Left ventricle myocardium superior (tissue), 1 donor: ENCODE measurements around the gene MPPED1. TPM values are rescaled to one million over a fixed set of nuclear protein-coding genes. Genes with fewer than 3 reads are reported as not detected.

Experiments used
- ATAC-seq: fragments of 200-7000 bp; cut with Tn5 transposase; one replicate; pipeline ENCODE4 v1.9.1; 2020; ENCODE audit warnings: mild to moderate bottlenecking, moderate library complexity
- DNase-seq: peaks from one replicate; pipeline ENCODE4 v3.0.0-alpha.2; 2020
- intact Hi-C: fragments of 100-400 bp; cut with micrococcal nuclease; formaldehyde crosslinking; loops from one replicate; pipeline ENCODE4 v1.11.0; 2022
- total RNA-seq: library from RNA; stranded (reverse); fragmentation: NEBNext Ultra II Directional; extraction: Animal tissue kit (Norgen Biotek cat#: 25700); gene quantifications from one replicate; pipeline ENCODE4 v1.2.1, GENCODE V29; 2021
- donor health status: DM: no; HTN: yes; CAD: no; lungs with severe emphysema.

MPPED1 gene
- total RNA-seq, 1 donor from 2014 or later = not detected

- ATAC-seq = no peak
These were observed 13.1 kb downstream of the MPPED1 start for GRCh38 chr22:43424666-43425630.

GRCh38 chr22:43425976-43426785 lies 14.4 kb downstream of the MPPED1 start:
- DNase-seq (no peak), ATAC-seq (no peak)
- intact Hi-C loops = no loop called here

More at GRCh38 chr22:43424666-43425630, 13.1 kb downstream of the MPPED1 start:
- peak; percentile 24 for DNase-seq
- intact Hi-C loops = no loop called here

GRCh38 chr22:43426816-43427215 lies 15.0 kb downstream of the MPPED1 start:
- DNase-seq (no peak), ATAC-seq (no peak)
- intact Hi-C loops = no loop called here

- intact Hi-C loops = no loop called here
- no peak for DNase-seq
- no peak for ATAC-seq
These were observed 15.6 kb downstream of the MPPED1 start for GRCh38 chr22:43427296-43428004.

- DNase-seq (no peak), ATAC-seq (no peak)
- intact Hi-C loops = no loop called here
These were observed 16.2 kb downstream of the MPPED1 start for GRCh38 chr22:43428005-43428485.

GRCh38 chr22:43428521-43428920 lies 16.7 kb downstream of the MPPED1 start:
- no peak for DNase-seq
- ATAC-seq = no peak
- intact Hi-C loops = no loop called here

GRCh38 chr22:43429426-43429825 lies 17.6 kb downstream of the MPPED1 start:
- no peak for ATAC-seq
- intact Hi-C loops = no loop called here
- no peak for DNase-seq

GRCh38 chr22:43431808-43432554 lies 20.2 kb downstream of the MPPED1 start:
- DNase-seq = no peak
- intact Hi-C loops = no loop called here
- no peak for ATAC-seq

GRCh38 chr22:43432883-43433415 lies 21.1 kb downstream of the MPPED1 start:
- DNase-seq (no peak), ATAC-seq (no peak)
- intact Hi-C loops = no loop called here

GRCh38 chr22:43433451-43434274 lies 21.8 kb downstream of the MPPED1 start:
- no peak for ATAC-seq
- DNase-seq = no peak
- intact Hi-C loops = no loop called here

GRCh38 chr22:43434275-43434927 lies 22.6 kb downstream of the MPPED1 start:
- intact Hi-C loops = no loop called here
- no peak for ATAC-seq
- DNase-seq = no peak

- ATAC-seq = no peak
- no peak for DNase-seq
- intact Hi-C loops = no loop called here
These were observed 23.1 kb downstream of the MPPED1 start for GRCh38 chr22:43434928-43435311.

GRCh38 chr22:43435851-43436811 lies 24.3 kb downstream of the MPPED1 start:
- intact Hi-C loops = no loop called here
- ATAC-seq (no peak), DNase-seq (no peak)

- intact Hi-C loops = no loop called here
- no peak for ATAC-seq
- no peak for DNase-seq
These were observed 25.1 kb downstream of the MPPED1 start for GRCh38 chr22:43436868-43437267.

GRCh38 chr22:43437871-43438475 lies 26.2 kb downstream of the MPPED1 start:
- intact Hi-C loops = no loop called here
- DNase-seq (no peak), ATAC-seq (no peak)
